B cell (primary cell): ENCODE data around the gene ARMC10.

Source experiments
- EZH2 ChIP-seq: IDR thresholded peaks from 2 replicates; pipeline ENCODE4 v1.6.1; 2012; ENCODE audit warnings: borderline replicate concordance, low read depth, mild to moderate bottlenecking, moderate library complexity, low read length; ENCODE audit not compliant: insufficient read depth, poor library complexity, severe bottlenecking
- TF ChIP-seq, protein P1 (sequence below): fragments of 200-600 bp; IDR thresholded peaks from one replicate; pipeline ENCODE4 v1.8.0; 2022; ENCODE audit warnings: antibody characterized with exemption, mild to moderate bottlenecking

DNA sequence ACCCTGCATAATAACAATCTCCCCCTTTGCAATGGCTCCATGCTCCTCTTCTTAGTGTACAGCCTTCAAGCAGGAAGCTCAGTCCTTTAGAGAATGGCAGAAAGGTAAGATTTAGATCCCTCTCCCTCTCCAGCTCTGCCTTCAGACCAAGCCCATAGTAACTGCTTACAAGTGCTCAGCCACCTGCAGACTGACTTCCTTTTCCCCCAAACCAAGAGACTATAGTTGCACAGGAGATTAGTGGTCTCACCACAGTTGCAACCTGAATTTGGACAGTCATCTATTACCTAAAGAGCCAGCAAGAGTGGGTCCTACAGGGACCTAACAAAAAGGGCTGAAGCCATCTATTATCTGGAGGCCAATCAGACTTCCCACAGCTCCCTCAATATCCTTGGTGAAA is 16.8 kb upstream of the ARMC10 start:
- TF ChIP-seq, protein P1, sequence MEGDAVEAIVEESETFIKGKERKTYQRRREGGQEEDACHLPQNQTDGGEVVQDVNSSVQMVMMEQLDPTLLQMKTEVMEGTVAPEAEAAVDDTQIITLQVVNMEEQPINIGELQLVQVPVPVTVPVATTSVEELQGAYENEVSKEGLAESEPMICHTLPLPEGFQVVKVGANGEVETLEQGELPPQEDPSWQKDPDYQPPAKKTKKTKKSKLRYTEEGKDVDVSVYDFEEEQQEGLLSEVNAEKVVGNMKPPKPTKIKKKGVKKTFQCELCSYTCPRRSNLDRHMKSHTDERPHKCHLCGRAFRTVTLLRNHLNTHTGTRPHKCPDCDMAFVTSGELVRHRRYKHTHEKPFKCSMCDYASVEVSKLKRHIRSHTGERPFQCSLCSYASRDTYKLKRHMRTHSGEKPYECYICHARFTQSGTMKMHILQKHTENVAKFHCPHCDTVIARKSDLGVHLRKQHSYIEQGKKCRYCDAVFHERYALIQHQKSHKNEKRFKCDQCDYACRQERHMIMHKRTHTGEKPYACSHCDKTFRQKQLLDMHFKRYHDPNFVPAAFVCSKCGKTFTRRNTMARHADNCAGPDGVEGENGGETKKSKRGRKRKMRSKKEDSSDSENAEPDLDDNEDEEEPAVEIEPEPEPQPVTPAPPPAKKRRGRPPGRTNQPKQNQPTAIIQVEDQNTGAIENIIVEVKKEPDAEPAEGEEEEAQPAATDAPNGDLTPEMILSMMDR = no peak
- no peak for TF ChIP-seq EZH2
